ENCODE measurements around the gene PLEKHJ1. TPM values are rescaled to one million over a fixed set of nuclear protein-coding genes. Genes with fewer than 3 reads are reported as not detected.

Gene PLEKHJ1
- total RNA-seq (2014; rRNA removed; shearing (Covaris generic)), result 54.7 and 60.4 TPM in 2 replicates

GRCh38 chr19:2236314-2237050 lies at the start of gene PLEKHJ1, which contains the start of gene SF3A2:
Gene PLEKHJ1 (minus strand): TSS chr19:2236329. CDS start chr19:2236248, 81 bp downstream.
Gene SF3A2 (plus strand): TSS chr19:2236824. CDS start chr19:2243419, 6,595 bp downstream.

GRCh38 chr19:2282062-2282861 lies 46.1 kb upstream of the PLEKHJ1 start, which contains the start of gene PEAK3:
Gene PEAK3 (minus strand): TSS chr19:2282175. CDS start chr19:2280931, 1,244 bp downstream.

GRCh38 chr19:2255982-2256685 lies 20.0 kb upstream of the PLEKHJ1 start, which contains the start of gene JSRP1:
Gene JSRP1 (minus strand): TSS chr19:2256417. CDS start chr19:2255314, 1,103 bp downstream.

GRCh38 chr19:2249010-2249866 lies 13.1 kb upstream of the PLEKHJ1 start, which contains the start of gene AMH:
Gene AMH (plus strand): TSS chr19:2249323. CDS start chr19:2249333, 10 bp downstream.

Small RNAs within 50 kb of the gene (small RNA-seq; reads per million reads assigned to genes)
- gene MIR1227, result not detected

Other genes starting within 250 kb of the PLEKHJ1 start
- gene BTBD2, start 220.6 kb downstream of the PLEKHJ1 start, total RNA-seq (2014; rRNA removed; shearing (Covaris generic)), result 39.4 and 44.9 TPM in 2 replicates
- 70.0 and 70.3 TPM in 2 replicates for gene MKNK2, start 185.1 kb downstream of the PLEKHJ1 start, total RNA-seq (2014; rRNA removed; shearing (Covaris generic))
- gene MOB3A, start 140.0 kb downstream of the PLEKHJ1 start, total RNA-seq (2014; rRNA removed; shearing (Covaris generic)), result 8.4 and 10.2 TPM in 2 replicates
- 3.6 and 6.2 TPM in 2 replicates for gene IZUMO4, start 139.4 kb downstream of the PLEKHJ1 start, total RNA-seq (2014; rRNA removed; shearing (Covaris generic))
- gene AP3D1, start 84.8 kb downstream of the PLEKHJ1 start, total RNA-seq (2014; rRNA removed; shearing (Covaris generic)), result 72.0 and 80.1 TPM in 2 replicates
- 10.8 and 12.2 TPM in 2 replicates for gene DOT1L, start 72.4 kb downstream of the PLEKHJ1 start, total RNA-seq (2014; rRNA removed; shearing (Covaris generic))
- 89.5 and 90.3 TPM in 2 replicates for gene SF3A2, start 495 bp upstream of the PLEKHJ1 start, total RNA-seq (2014; rRNA removed; shearing (Covaris generic))
- 16.8 and 19.0 TPM in 2 replicates for gene AMH, start 13.0 kb upstream of the PLEKHJ1 start, total RNA-seq (2014; rRNA removed; shearing (Covaris generic))
- not detected in 2 replicates for gene JSRP1, start 20.1 kb upstream of the PLEKHJ1 start, total RNA-seq (2014; rRNA removed; shearing (Covaris generic))
- not detected in 2 replicates for gene PEAK3, start 45.8 kb upstream of the PLEKHJ1 start, total RNA-seq (2014; rRNA removed; shearing (Covaris generic))
- 0.19 and 0.23 TPM in 2 replicates for gene LINGO3, start 71.8 kb upstream of the PLEKHJ1 start, total RNA-seq (2014; rRNA removed; shearing (Covaris generic))
- gene LSM7, start 92.3 kb upstream of the PLEKHJ1 start, total RNA-seq (2014; rRNA removed; shearing (Covaris generic)), result 140 and 142 TPM in 2 replicates
- gene SPPL2B, start 92.4 kb upstream of the PLEKHJ1 start, total RNA-seq (2014; rRNA removed; shearing (Covaris generic)), result 25.2 and 37.1 TPM in 2 replicates
- gene TMPRSS9, start 123.9 kb upstream of the PLEKHJ1 start, total RNA-seq (2014; rRNA removed; shearing (Covaris generic)), result 0.57 TPM in 1 of 2 replicates, not detected in the other
- 61.7 and 62.8 TPM in 2 replicates for gene TIMM13, start 191.3 kb upstream of the PLEKHJ1 start, total RNA-seq (2014; rRNA removed; shearing (Covaris generic))
- 123 and 130 TPM in 2 replicates for gene LMNB2, start 220.6 kb upstream of the PLEKHJ1 start, total RNA-seq (2014; rRNA removed; shearing (Covaris generic))
- 31.8 and 35.6 TPM in 2 replicates for gene GADD45B, start 239.8 kb upstream of the PLEKHJ1 start, total RNA-seq (2014; rRNA removed; shearing (Covaris generic))